ENCODE measurements around the gene ATP11A.

GRCh38 chr13:112926993-112927392 lies 237.2 kb downstream of the ATP11A start:
- no peak for TF ChIP-seq CTCF (IDR thresholded peaks at IDR 0.05)
- no peak for TF ChIP-seq POLR2AphosphoS5 (IDR thresholded peaks at IDR 0.05)
